Measurements from ENCODE around the gene FAM114A1.

FAM114A1 gene

DNA sequence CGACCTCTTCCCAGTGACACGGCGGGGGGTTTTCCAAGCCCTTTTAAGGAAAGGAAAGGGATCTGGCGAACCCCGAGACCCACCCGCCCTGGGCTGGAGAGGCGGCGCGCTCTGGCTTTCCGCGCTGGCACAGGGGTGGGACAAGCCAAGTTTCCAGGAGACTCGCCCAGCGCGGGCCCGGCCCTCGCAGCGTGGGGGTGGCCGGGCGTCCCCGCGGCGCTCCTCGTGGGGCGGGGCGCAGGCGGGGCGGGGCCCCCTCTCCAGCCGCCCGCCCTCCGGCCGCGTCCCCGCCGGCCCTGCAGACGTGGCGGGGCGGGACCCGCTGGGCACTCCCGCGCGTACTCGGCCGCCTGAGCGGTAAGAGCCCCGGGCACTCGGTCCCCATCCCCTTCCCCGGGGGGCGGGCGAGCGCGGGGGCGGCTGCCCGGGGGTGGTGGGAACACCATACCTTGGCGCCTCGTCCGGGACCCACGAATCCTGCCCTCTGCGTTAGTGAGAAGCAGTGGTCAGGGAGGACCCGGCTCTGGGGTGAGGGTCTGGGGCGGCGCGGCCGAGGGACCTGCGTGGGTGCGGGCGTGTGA lies at the start of gene FAM114A1:
Gene FAM114A1, plus strand, starts transcription at position 329 of the 581 bp plus-strand sequence. CDS start 10,273 bp downstream, outside the sequence.
- Histone ChIP-seq H3K36me3 (replicated peaks) (no peaks in the 10 kb centered on the region), H3K9me3 (no peaks in the 10 kb centered on the region), H3K4me3 (no peak within 1 kb of the TSS), H3K27me3 (ENCODE audit: low read depth) (0 out of 2 replicates have a peak, but pooled peaks cover 3% of the 10 kb centered on the region), H3K4me1 (no peaks in the 10 kb centered on the region)
- in situ Hi-C loops (cut with MboI; ENCODE audit: low sequenced_read_pairs), result no loop called here
- DNase-seq (ENCODE audit: low spot score in 2 of 2), result no peak

DNA sequence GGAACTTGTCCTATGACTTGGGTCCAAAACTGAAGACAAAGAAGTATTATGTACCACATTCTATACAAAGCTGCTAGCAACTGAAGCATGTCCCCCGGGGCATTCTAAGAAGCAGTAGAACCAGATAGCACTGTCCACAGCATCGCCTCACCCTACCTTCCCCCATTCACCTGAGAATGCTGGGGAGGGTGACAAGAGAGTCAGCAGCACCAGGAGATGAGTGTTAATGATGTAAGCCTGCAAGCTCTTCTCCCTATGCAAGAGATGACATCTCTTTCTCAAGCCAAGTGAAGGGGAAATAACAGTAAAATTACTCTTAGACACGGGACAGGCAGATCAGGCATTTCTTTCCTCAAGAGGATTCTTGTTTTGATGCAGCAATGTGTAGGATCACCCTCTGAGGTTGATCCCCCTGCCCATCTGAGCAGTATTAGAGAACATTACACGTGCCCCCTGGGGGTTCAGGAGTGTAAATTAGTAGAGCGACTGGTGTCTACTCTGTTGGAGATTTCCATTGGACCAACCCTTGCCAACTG lies 49.1 kb upstream of the FAM114A1 start:
- in situ Hi-C loops (cut with MboI; ENCODE audit: low sequenced_read_pairs), result no loop called here
- H3K4me1 ChIP-seq, result no peaks in the 10 kb centered on the region
- H3K27me3 ChIP-seq (ENCODE audit: low read depth), result no peaks in the 10 kb centered on the region

DNA sequence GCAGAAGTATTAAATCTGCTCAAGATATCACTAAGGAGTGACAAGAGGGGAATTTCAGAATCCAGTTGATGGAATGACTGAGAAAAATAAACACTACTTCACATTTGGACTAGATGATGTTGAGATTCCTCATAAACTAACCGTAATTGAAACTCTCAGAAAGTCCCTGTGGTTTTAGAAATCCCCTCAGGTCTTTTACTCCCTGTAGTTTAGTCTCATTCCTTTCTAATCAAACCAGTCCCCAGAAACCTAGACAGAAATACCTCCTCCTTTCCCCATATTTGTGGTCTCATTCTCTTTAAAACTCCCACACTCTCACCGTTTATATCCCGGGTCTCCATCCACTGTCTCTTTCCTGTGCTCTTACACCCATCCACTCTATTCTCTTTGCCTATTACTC lies 48.0 kb upstream of the FAM114A1 start:
- DNase-seq (ENCODE audit: low spot score in 2 of 2), result no peak
- no peak overlapping the region for H3K4me3 ChIP-seq
- in situ Hi-C loops (cut with MboI; ENCODE audit: low sequenced_read_pairs), result no loop called here
- H3K27me3 ChIP-seq (ENCODE audit: low read depth), result no peaks in the 10 kb centered on the region
- H3K4me1 ChIP-seq, result no peaks in the 10 kb centered on the region
- H3K9me3 ChIP-seq, result no peaks in the 10 kb centered on the region
- no peaks in the 10 kb centered on the region for H3K36me3 ChIP-seq (replicated peaks)

More for the DNA sequence above, 49.1 kb upstream of the FAM114A1 start:
- Histone ChIP-seq H3K9me3 (no peaks in the 10 kb centered on the region), H3K4me3 (no peak overlapping the region), H3K36me3 (replicated peaks) (no peaks in the 10 kb centered on the region)
- no peak for DNase-seq (ENCODE audit: low spot score in 2 of 2)

DNA sequence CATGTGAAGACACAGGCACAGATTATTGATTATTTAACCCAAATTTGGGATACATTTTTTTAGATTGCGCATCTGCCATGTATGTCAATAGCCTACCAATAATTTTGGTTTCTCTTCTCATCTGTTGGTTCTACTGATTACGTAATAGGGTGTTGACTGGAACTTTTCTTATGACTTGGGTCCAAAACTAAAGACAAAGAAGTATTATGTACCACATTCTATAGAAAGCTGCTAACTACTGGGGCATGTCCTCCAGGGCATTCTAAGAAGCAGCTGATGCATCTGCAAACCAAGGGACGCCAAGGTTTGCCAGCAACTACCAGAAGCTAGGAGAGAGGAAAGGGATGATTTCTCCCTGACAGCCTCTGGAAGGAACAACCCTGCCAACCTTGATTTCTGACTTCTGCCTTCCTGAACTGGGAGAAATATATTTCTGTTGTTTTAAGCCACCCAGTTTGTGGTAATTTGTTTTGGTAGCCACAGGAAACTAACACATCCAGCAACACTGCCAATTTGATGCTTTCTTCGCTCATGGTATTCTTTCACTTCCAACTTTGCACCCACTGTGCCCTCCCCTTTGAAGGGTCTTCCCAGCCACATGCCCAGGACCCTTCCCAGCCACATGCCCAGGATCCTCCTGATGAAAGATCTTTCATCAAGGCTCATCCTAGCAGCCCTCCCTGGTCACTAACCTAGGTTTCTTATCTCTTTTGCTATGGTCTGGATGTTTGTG lies 47.1 kb upstream of the FAM114A1 start:
- no peaks in the 10 kb centered on the region for H3K27me3 ChIP-seq (ENCODE audit: low read depth)
- H3K9me3 ChIP-seq, result no peaks in the 10 kb centered on the region
- no peak overlapping the region for H3K4me3 ChIP-seq
- no peaks in the 10 kb centered on the region for H3K36me3 ChIP-seq (replicated peaks)
- DNase-seq (ENCODE audit: low spot score in 2 of 2), result no peak
- in situ Hi-C loops (cut with MboI; ENCODE audit: low sequenced_read_pairs), result no loop called here
- no peaks in the 10 kb centered on the region for H3K4me1 ChIP-seq

DNA sequence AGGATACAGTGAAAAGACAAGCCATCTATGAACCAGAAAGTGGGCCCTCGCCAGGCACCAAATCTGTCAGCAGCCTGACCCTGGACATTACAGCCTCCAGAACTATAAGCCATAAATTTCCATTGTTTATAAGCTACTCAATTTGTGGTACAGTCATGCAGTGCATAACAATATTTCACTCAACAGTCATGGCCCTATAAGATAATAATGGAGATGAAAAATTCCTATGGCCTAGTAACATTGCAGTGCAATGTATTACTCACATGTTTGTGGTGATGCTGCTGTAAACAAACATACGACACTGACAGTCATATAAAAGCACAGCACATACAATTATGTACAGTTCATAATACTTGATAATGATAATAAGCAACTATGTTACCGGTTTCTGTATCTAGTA lies 45.9 kb upstream of the FAM114A1 start:
- Histone ChIP-seq H3K4me3 (no peak overlapping the region), H3K9me3 (no peaks in the 10 kb centered on the region), H3K36me3 (replicated peaks) (no peaks in the 10 kb centered on the region), H3K4me1 (no peaks in the 10 kb centered on the region), H3K27me3 (ENCODE audit: low read depth) (no peaks in the 10 kb centered on the region)
- in situ Hi-C loops (cut with MboI; ENCODE audit: low sequenced_read_pairs), result no loop called here
- DNase-seq (ENCODE audit: low spot score in 2 of 2), result no peak

DNA sequence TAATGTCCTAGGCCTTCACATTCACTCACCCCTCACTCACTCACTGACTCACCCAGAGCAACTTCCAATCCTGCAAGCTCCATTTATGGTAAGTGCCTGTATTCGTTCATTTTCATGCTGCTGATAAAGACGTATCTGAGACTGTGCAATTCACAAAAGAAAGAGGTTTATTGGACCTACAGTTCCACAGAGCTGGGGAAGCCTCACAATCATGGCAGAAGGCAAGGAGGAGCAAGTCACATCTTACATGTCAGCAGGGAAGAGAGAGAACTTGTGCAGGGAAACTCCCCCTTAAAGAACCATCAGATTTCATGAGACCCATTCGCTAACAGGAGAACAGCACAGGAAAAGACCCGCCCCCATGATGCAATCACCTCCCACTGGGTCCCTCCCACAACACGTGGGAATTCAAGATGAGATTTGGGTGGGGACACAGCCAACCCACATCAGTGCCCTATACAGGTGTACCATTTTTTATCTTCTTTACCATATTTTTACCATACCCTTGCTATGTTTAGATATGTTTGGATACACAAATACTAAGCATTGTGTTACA lies 44.8 kb upstream of the FAM114A1 start:
- no peaks in the 10 kb centered on the region for H3K36me3 ChIP-seq (replicated peaks)
- in situ Hi-C loops (cut with MboI; ENCODE audit: low sequenced_read_pairs), result no loop called here
- H3K9me3 ChIP-seq, result no peaks in the 10 kb centered on the region
- no peak for DNase-seq (ENCODE audit: low spot score in 2 of 2)
- H3K27me3 ChIP-seq (ENCODE audit: low read depth), result no peaks in the 10 kb centered on the region
- no peak overlapping the region for H3K4me3 ChIP-seq
- no peaks in the 10 kb centered on the region for H3K4me1 ChIP-seq

DNA sequence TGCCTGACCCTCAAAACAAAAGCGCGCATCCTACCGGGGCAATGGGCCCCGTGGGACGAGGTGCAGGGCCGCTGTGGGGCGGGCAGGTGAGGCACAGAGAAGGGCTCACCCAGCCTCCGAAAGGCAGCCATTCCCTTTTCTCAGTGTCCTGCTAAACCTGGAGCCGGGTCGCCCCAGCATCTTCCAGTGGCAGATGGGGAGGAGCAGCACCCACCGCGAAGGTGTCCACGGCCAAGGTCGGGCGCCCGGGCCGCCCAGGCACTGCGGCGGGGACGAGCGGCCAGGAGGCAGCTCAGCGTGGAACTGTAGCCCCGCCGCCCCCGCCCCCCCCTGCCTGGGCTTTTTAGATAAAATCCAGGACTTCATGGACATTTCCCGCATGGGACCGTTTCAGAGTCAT lies 43.8 kb upstream of the FAM114A1 start:
- Histone ChIP-seq H3K9me3 (no peaks in the 10 kb centered on the region), H3K36me3 (replicated peaks) (no peaks in the 10 kb centered on the region), H3K27me3 (ENCODE audit: low read depth) (no peaks in the 10 kb centered on the region), H3K4me3 (no peak overlapping the region), H3K4me1 (no peaks in the 10 kb centered on the region)
- DNase-seq (ENCODE audit: low spot score in 2 of 2), result no peak
- in situ Hi-C loops (cut with MboI; ENCODE audit: low sequenced_read_pairs), result no loop called here

DNA sequence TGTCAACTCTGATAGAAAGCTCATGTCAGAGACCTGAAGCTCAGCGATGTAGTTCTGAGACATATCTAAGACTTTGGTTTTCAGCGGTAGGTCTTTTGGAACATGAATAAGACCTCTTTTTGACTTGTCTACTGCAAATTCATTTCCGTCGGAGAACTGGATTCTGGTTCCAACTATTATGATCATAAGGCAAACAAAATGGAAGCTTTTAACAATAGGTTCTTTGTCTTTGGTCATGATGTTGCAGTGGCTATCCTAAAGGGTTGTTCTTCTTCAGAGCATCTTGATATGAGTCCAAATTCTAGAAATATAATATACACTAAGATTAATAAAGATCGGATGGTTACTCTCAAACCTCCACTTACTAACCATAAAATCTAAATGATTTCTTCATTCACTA lies 38.4 kb upstream of the FAM114A1 start:
- no peaks in the 10 kb centered on the region for H3K27me3 ChIP-seq (ENCODE audit: low read depth)
- H3K4me1 ChIP-seq, result no peaks in the 10 kb centered on the region
- no peaks in the 10 kb centered on the region for H3K36me3 ChIP-seq (replicated peaks)
- 0 out of 2 replicates have a peak, but pooled peaks cover 3% of the 10 kb centered on the region for H3K9me3 ChIP-seq
- no peak overlapping the region for H3K4me3 ChIP-seq
- in situ Hi-C loops (cut with MboI; ENCODE audit: low sequenced_read_pairs), result no loop called here
- DNase-seq (ENCODE audit: low spot score in 2 of 2), result no peak

DNA sequence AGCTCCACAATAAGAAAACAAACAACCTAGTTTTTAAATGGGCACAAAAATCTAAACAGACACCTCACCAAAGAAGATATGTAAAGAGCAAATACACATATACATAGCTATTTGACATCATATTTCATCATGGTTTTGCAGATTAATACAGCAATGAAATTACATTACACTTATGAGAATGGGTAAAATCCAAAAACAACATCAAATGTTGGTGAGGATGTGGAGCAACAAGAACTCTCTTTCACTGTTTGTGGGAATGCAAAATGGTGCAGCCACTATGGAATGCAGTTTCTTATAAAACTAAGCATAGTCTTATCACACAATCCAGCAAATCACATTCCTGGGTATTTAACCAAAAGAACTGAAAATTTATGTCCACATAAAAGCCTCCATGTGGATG lies 36.0 kb upstream of the FAM114A1 start:
- no peak for DNase-seq (ENCODE audit: low spot score in 2 of 2)
- no peaks in the 10 kb centered on the region for H3K36me3 ChIP-seq (replicated peaks)
- H3K4me3 ChIP-seq, result no peak overlapping the region
- in situ Hi-C loops (cut with MboI; ENCODE audit: low sequenced_read_pairs), result no loop called here
- no peaks in the 10 kb centered on the region for H3K27me3 ChIP-seq (ENCODE audit: low read depth)
- no peaks in the 10 kb centered on the region for H3K4me1 ChIP-seq
- 0 out of 2 replicates have a peak, but pooled peaks cover 3% of the 10 kb centered on the region for H3K9me3 ChIP-seq

DNA sequence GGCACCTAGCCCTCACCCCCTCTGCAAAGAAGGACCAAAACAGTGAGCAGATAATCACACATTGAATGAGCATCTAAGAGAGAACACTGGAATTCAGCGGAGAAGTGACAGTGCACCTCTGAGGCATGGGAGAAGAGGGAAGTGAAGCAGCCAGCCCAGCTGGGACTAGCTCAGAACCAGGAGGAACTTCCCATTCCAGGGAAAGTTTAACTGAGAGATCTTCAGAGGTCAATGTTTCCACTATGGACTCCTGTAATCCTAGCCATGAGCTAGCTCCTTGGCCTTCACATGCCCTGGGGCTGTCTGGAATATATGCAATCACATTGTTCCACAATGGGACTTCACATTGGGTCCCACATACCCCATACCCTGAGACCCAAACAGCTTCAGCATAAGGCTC lies 35.4 kb upstream of the FAM114A1 start:
- H3K4me1 ChIP-seq, result no peaks in the 10 kb centered on the region
- DNase-seq (ENCODE audit: low spot score in 2 of 2), result no peak
- H3K9me3 ChIP-seq, result 0 out of 2 replicates have a peak, but pooled peaks cover 3% of the 10 kb centered on the region
- H3K36me3 ChIP-seq (replicated peaks), result no peaks in the 10 kb centered on the region
- in situ Hi-C loops (cut with MboI; ENCODE audit: low sequenced_read_pairs), result no loop called here
- H3K4me3 ChIP-seq, result no peak overlapping the region
- no peaks in the 10 kb centered on the region for H3K27me3 ChIP-seq (ENCODE audit: low read depth)

DNA sequence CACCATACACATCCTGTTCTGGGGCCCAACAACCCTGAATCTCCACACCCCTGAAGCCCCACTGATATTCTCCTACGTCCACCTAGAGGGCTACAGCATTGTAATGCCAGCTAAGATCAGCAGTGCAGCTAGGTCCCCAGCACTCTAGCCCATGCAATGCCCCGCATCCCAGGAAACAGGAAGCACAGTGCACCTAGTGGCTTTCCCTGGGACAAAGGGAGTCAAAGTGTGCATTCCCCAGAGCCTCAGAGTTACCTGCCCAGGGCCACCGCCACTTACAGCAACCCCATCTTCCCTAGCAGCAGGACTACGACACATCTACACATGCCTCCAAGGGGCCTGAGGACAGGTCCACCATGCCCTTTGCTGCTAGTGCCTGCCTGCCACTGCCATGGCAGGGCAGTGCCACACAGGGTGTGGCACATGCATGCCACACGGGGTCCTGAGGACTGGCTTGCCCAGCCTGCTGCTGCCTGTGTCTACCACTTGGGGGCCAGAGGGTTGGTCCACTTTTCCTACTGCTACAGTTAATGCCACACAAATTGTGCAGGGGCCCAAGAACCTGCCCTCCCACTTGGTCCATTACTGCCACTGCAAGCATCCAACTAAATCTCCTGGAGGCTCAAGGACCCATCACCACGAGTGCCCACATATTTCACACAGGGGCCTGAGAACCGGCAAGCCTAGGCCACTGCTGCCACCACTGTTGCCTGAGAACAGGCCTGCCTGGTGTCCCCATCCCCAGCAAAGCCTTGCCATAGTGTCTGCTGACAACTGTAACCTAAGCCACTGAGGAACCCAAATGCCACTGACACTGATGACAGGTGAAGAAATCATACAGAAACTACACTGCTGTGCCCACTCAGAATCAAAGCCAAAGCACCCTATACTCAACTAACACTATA lies 34.7 kb upstream of the FAM114A1 start:
- DNase-seq (ENCODE audit: low spot score in 2 of 2), result no peak
- H3K4me1 ChIP-seq, result no peaks in the 10 kb centered on the region
- in situ Hi-C loops (cut with MboI; ENCODE audit: low sequenced_read_pairs), result no loop called here
- 0 out of 2 replicates have a peak, but pooled peaks cover 3% of the 10 kb centered on the region for H3K9me3 ChIP-seq
- H3K36me3 ChIP-seq (replicated peaks), result no peaks in the 10 kb centered on the region
- H3K27me3 ChIP-seq (ENCODE audit: low read depth), result no peaks in the 10 kb centered on the region
- H3K4me3 ChIP-seq, result no peak overlapping the region

DNA sequence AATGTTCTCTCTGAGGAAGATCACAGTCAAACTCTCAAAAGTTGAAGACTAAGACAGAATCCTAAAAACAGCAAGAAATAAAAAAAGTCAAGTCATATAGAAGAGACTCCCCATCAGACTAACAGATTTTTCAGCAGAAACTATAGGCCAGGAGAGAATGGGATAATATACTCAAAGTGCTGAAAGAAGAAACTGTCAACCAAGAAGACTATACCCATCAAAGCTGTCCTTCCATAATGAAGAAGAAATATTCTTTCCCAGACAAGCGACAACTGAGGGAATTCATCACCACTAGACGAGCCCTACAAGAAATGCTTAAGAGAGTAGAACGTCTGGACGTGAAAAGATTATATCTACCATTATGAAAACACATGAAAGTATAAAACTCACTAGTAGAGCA lies 33.0 kb upstream of the FAM114A1 start:
- no peaks in the 10 kb centered on the region for H3K9me3 ChIP-seq
- no peaks in the 10 kb centered on the region for H3K27me3 ChIP-seq (ENCODE audit: low read depth)
- no peaks in the 10 kb centered on the region for H3K4me1 ChIP-seq
- in situ Hi-C loops (cut with MboI; ENCODE audit: low sequenced_read_pairs), result no loop called here
- H3K36me3 ChIP-seq (replicated peaks), result no peaks in the 10 kb centered on the region
- no peak overlapping the region for H3K4me3 ChIP-seq
- no peak for DNase-seq (ENCODE audit: low spot score in 2 of 2)

DNA sequence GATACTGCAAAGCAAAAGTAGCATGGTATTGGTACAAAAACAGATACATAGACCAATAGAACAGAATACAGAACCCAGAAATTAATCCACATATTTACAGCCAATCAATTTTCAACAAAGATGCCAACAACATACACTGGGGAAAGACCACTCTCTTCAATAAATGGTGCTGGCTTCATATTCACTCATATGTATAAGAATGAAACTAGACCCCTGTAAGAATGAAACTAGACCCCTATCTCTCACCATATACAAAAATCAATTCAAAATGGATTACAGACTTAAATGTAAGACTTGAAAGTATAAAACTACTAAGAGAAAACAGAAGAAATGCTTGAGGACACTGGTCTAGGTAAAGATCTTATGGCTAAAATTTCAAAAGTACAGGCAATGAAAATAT lies 30.3 kb upstream of the FAM114A1 start:
- Histone ChIP-seq H3K9me3 (no peaks in the 10 kb centered on the region), H3K27me3 (ENCODE audit: low read depth) (no peaks in the 10 kb centered on the region), H3K4me1 (no peaks in the 10 kb centered on the region), H3K4me3 (no peak overlapping the region), H3K36me3 (replicated peaks) (no peaks in the 10 kb centered on the region)
- DNase-seq (ENCODE audit: low spot score in 2 of 2), result no peak
- in situ Hi-C loops (cut with MboI; ENCODE audit: low sequenced_read_pairs), result no loop called here
